Measurements from ENCODE around the gene ANKRD66. TPM values are rescaled to one million over a fixed set of nuclear protein-coding genes. Genes with fewer than 3 reads are reported as not detected.

Gene ANKRD66
- total and polyA plus RNA-seq, 11 donors = not detected

DNA sequence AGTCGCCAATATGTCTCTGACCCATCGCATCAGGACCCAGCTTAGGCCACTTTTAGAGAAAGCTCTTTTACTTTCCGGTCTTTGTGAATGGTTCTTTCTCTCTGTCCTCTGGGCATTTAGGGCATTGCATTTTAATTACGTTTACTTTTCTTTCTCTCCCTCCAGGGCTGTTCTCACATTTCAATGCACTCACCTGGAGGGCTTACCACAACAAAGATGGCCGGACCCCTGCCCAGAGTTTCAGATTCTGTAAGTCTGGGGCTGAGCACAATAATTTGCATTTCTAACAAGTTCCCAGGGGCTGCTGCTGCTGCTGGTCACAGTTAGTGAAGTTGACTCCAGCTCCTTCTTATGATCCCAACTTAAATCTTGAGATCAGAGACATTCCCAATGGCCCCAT, 3.0 kb downstream of the ANKRD66 start:
- H3K27ac ChIP-seq = no peak overlapping the region
- H3K9me3 ChIP-seq = no peaks in the 10 kb centered on the region
- no peaks in the 10 kb centered on the region for H3K36me3 ChIP-seq
- WGBS, 4 donors = 79 to 84% (median 82%) methylated on average over 5 of the region's 5 CpGs
- DNase-seq (no peak), ATAC-seq (no peak)
- no peaks in the 10 kb centered on the region for H3K27me3 ChIP-seq
- intact Hi-C loops (cut with DNase I) = no loop called here
- no peaks in the 10 kb centered on the region for H3K4me1 ChIP-seq
- TF ChIP-seq, protein P1, sequence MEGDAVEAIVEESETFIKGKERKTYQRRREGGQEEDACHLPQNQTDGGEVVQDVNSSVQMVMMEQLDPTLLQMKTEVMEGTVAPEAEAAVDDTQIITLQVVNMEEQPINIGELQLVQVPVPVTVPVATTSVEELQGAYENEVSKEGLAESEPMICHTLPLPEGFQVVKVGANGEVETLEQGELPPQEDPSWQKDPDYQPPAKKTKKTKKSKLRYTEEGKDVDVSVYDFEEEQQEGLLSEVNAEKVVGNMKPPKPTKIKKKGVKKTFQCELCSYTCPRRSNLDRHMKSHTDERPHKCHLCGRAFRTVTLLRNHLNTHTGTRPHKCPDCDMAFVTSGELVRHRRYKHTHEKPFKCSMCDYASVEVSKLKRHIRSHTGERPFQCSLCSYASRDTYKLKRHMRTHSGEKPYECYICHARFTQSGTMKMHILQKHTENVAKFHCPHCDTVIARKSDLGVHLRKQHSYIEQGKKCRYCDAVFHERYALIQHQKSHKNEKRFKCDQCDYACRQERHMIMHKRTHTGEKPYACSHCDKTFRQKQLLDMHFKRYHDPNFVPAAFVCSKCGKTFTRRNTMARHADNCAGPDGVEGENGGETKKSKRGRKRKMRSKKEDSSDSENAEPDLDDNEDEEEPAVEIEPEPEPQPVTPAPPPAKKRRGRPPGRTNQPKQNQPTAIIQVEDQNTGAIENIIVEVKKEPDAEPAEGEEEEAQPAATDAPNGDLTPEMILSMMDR (IDR thresholded peaks at IDR 0.05) = no peak
- TF ChIP-seq POLR2A (IDR thresholded peaks at IDR 0.05) = no peak
- H3K4me3 ChIP-seq = no peak overlapping the region

DNA sequence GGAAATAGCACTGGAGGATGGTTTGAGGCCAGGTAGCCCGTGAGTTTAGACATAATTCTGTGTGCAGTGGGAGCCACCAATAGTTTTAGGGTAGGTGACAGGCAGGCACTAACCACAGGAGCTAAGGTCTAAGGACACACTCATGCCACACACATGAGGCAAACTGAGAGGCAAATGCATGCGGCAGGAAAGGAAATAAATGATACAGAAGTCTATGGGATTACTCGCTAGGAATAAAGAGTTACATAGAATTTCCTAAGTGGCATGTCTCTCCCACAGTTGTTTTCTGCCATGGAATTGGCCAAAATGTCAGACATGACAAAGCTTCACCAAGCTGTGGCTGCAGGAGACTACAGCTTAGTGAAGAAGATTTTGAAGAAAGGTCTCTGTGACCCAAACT, 4.9 kb downstream of the ANKRD66 start:
- TF ChIP-seq, protein P1 (IDR thresholded peaks at IDR 0.05) = no peak
- TF ChIP-seq POLR2A (IDR thresholded peaks at IDR 0.05) = no peak
- ATAC-seq (no peak), DNase-seq (no peak)
- no peak overlapping the region for H3K4me3 ChIP-seq
- no peaks in the 10 kb centered on the region for H3K27me3 ChIP-seq
- no peaks in the 10 kb centered on the region for H3K9me3 ChIP-seq
- no peak overlapping the region for H3K27ac ChIP-seq
- WGBS, 4 donors = 74 to 89% (median 86%) methylated on average over 3 of the region's 3 CpGs
- H3K4me1 ChIP-seq = peaks cover 0 to 5% (median 0%) of the 10 kb centered on the region in 12 donors
- H3K36me3 ChIP-seq = no peaks in the 10 kb centered on the region
- intact Hi-C loops (cut with DNase I) = no loop called here

DNA sequence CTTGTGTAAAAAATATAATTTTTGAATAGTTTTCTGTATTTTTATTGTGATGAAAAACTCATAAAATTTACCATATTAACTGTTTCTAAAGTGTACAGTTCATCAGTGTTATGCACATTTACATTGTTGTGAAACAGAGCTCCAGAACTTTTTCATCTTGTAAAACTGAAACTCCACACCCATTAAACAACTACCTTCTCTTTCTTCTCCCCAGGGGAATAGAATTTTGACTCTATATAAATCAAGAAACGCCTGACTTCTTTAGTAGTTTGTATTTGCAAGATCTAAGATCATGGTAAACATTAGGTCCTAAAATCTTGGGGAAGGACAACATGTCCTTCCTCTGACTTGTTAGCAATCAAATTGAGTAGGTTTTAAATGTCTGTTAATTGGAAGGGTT, 9.1 kb downstream of the ANKRD66 start:
- 59 to 79% (median 65%) methylated on average over 1 of the region's 1 CpG for WGBS, 4 donors
- H3K4me3 ChIP-seq = no peak overlapping the region
- no peak for TF ChIP-seq POLR2A (IDR thresholded peaks at IDR 0.05)
- TF ChIP-seq, protein P1 (IDR thresholded peaks at IDR 0.05) = no peak
- intact Hi-C loops (cut with DNase I) = no loop called here
- no peaks in the 10 kb centered on the region for H3K36me3 ChIP-seq
- no peaks in the 10 kb centered on the region for H3K27me3 ChIP-seq
- peaks cover 0 to 13% (median 2%) of the 10 kb centered on the region in 12 donors for H3K4me1 ChIP-seq
- DNase-seq = no peak
- no peak overlapping the region for H3K27ac ChIP-seq
- no peak for ATAC-seq
- no peaks in the 10 kb centered on the region for H3K9me3 ChIP-seq

DNA sequence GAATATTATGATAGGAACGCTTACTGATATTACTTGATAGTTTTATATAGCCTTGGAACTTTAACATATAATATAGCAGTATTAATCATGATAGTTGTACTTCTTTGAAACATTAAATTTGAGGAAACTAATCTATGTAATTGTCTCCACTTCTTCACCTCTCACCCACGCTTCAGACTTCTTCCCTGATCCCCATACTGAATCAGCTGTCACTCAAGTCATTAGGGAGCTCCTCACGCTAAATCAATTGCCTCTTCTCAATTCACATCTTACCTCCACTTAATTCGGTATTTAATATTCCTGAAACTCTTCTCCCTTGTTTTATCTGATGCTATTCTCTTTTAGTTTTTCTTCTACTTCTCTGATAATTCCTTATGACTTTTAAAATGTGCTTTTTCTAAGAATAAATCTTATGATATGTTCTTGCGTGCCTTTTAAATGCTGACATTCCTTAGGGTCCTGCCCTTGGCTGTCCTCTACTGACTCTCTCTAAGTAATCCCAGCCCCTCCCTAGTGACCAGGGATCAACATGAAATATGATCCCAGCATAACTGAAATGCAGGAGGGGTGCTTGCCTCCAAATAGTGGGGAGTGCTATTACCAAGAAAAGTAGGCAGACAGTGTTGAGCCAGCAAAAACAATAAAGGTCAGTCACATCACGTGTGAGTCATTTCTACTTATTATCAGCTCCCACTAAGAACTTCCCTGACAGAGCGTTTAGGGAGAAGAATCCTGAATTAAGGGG, 9.9 kb downstream of the ANKRD66 start:
- H3K27ac ChIP-seq = no peak overlapping the region
- ATAC-seq = peak in 3 of 4 donors; percentile 13 to 24 (median 16)
- DNase-seq = no peak
- no peaks in the 10 kb centered on the region for H3K36me3 ChIP-seq
- intact Hi-C loops (cut with DNase I) = no loop called here
- H3K27me3 ChIP-seq = no peaks in the 10 kb centered on the region
- no peak overlapping the region for H3K4me3 ChIP-seq
- H3K4me1 ChIP-seq = peaks cover 0 to 13% (median 2%) of the 10 kb centered on the region in 12 donors
- TF ChIP-seq POLR2A (IDR thresholded peaks at IDR 0.05) = no peak
- TF ChIP-seq, protein P1 (IDR thresholded peaks at IDR 0.05) = no peak
- 48 to 53% (median 51%) methylated on average over 7 of the region's 7 CpGs for WGBS, 4 donors
- H3K9me3 ChIP-seq = no peaks in the 10 kb centered on the region
